Uterus (tissue), 4 donors: Measurements from ENCODE around the gene KIF18A. TPM values are rescaled to one million over a fixed set of nuclear protein-coding genes. Genes with fewer than 3 reads are reported as not detected.

ENCODE experiments used
- DNase-seq, 2 donors: peaks; one replicate each; pipeline ENCODE4 v3.0.0-alpha.2; 2019 to 2020
- H3K27ac ChIP-seq, 2 donors: fragments of 200-600 bp; sonication (generic); 1 replicate in 1 of 2; 2 replicates in 1 of 2; pipeline ENCODE4 v1.5.1; 2016 to 2018
- H3K27me3 ChIP-seq, 2 donors: fragments of 200-600 bp; sonication (generic); one replicate each; pipeline ENCODE4 v1.5.1; 2018 to 2019; ENCODE audit warnings: control low read depth in 1 of 2
- H3K36me3 ChIP-seq, 2 donors: fragments of 200-600 bp; sonication (generic); one replicate each; pipeline ENCODE4 v1.5.1; 2019; ENCODE audit warnings: control low read depth in 1 of 2
- H3K4me1 ChIP-seq, 2 donors: fragments of 200-600 bp; sonication (generic); one replicate each; pipeline ENCODE4 v1.5.1; 2018 to 2019; ENCODE audit warnings: control low read depth in 1 of 2
- H3K4me3 ChIP-seq, 2 donors: fragments of 200-600 bp; sonication (generic); 1 replicate in 1 of 2; 2 replicates in 1 of 2; pipeline ENCODE4 v1.5.1; 2018 to 2019; ENCODE audit warnings: mild to moderate bottlenecking in 1 of 2
- H3K9me3 ChIP-seq, 2 donors: fragments of 200-600 bp; sonication (generic); one replicate each; pipeline ENCODE4 v1.5.1; 2019; ENCODE audit warnings: control low read depth in 1 of 2
- CTCF ChIP-seq, 4 experiments: fragments of 200-600 bp in 2 of 4; fragments of 450-650 bp in 2 of 4; sonication (generic) in 2 of 4; IDR thresholded peaks; one replicate each; pipeline ENCODE4 v1.5.1; 2016 to 2019; ENCODE audit warnings: antibody characterized with exemption in 4 of 4, mild to moderate bottlenecking in 2 of 4, moderate library complexity in 1 of 4
- POLR2A ChIP-seq, 2 donors: fragments of 450-650 bp; IDR thresholded peaks; one replicate each; pipeline ENCODE4 v1.6.1; 2016; ENCODE audit warnings: antibody characterized with exemption in 2 of 2, mild to moderate bottlenecking in 1 of 2, moderate library complexity in 1 of 2
- intact Hi-C: fragments of 100-400 bp; cut with DNase I; formaldehyde crosslinking; loops from one replicate; pipeline ENCODE4 v1.15.1; 2023; ENCODE audit warnings: low total_unique reads
- total RNA-seq, 4 donors: library from RNA; depleted of rRNA in 3 of 4; stranded (reverse); fragments of >200 nt in 3 of 4; gene quantifications; one replicate each; pipeline versions ENCODE4 v1.1.0 to v1.2.4, GENCODE V29; 2014 to 2023
- donor health status: DM: yes; HTN: yes; CAD: no.

Gene KIF18A
- total RNA-seq, 4 donors from 2014 or later = 0.29 to 13.1 (median 0.43) TPM; not detected in 1

DNA sequence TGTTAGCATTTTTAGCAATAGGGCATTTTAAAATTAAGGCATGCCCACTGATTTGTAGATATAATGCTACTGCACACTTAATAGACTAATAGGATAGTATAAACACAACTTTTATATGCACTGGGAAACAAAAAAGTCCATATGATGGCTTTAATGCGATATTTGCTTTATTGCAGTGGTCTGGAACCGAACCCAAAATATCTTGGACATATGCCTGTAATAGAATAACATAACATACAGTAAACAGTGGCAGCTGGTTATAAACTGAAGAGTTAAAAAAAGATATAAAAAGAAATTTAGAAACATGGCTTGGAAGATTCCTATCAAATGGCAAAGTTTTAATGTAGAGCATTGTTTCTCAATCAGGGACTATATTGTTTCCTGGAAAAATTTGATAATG is 111.9 kb downstream of the KIF18A start:
- Histone ChIP-seq H3K4me3 (no peak overlapping the region), H3K27ac (no peak overlapping the region), H3K36me3 (no peaks in the 10 kb centered on the region), H3K27me3 (no peaks in the 10 kb centered on the region), H3K9me3 (no peaks in the 10 kb centered on the region), H3K4me1 (no peaks in the 10 kb centered on the region)
- intact Hi-C loops = no loop called here
- no peak for DNase-seq
- TF ChIP-seq POLR2A (IDR thresholded peaks at IDR 0.05) (no peak), CTCF (IDR thresholded peaks at IDR 0.05) (no peak)

- intact Hi-C loops = no loop called here
- H3K36me3 ChIP-seq = no peaks in the 10 kb centered on the region
- no peak overlapping the region for H3K27ac ChIP-seq
- H3K4me1 ChIP-seq = no peaks in the 10 kb centered on the region
- H3K27me3 ChIP-seq = no peaks in the 10 kb centered on the region
- H3K9me3 ChIP-seq = no peaks in the 10 kb centered on the region
- DNase-seq = no peak
- TF ChIP-seq CTCF (IDR thresholded peaks at IDR 0.05) = no peak
- H3K4me3 ChIP-seq = no peak overlapping the region
These were observed 112.9 kb downstream of the KIF18A start for GRCh38 chr11:27995083-27995482.

DNA sequence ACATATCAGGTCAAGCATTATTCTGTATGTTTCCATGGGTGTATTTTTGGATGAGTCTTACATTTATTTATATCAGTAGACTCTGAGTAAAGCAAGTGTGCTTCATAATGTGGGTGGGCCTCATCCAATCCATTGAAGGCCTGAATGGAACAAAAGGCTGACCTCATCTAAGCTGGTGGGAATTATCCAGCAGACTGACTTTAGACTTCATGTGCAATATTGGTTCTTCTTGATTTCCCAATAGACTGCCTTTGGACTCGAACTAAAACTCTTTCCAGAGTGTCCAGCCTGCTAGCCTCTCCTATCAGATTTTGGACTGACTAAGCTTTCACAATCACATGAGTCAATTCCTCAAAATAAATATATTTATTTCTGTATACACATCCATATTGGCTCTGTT is 116.2 kb downstream of the KIF18A start:
- intact Hi-C loops = no loop called here
- Histone ChIP-seq H3K27me3 (no peaks in the 10 kb centered on the region), H3K4me1 (no peaks in the 10 kb centered on the region), H3K9me3 (no peaks in the 10 kb centered on the region), H3K4me3 (no peak overlapping the region), H3K27ac (no peak overlapping the region), H3K36me3 (no peaks in the 10 kb centered on the region)
- no peak for TF ChIP-seq POLR2A (IDR thresholded peaks at IDR 0.05)
- TF ChIP-seq CTCF (IDR thresholded peaks at IDR 0.05) = no peak
- no peak for DNase-seq

GRCh38 chr11:27977527-27977926 is 130.4 kb downstream of the KIF18A start:
- TF ChIP-seq CTCF (IDR thresholded peaks at IDR 0.05) (no peak), POLR2A (IDR thresholded peaks at IDR 0.05) (no peak)

DNA sequence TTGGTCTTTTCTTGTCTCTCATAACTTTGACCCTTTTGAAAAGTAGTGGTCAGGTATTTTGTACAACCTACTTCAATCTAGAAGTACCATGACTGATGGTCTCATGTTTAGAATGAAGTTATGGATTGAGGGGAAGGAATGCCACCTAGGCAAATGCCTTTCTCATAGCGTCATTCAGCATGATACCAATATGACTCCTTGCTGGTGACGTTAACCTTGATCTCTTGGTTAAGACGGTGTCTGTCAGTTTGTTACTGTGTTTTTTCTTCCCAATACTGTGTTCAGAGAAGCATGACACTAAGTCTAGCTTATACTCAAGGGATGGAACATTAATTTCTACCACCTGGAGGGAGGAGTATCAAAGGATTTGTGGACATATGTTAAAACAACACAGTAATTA is 130.9 kb downstream of the KIF18A start:
- no peak for TF ChIP-seq POLR2A (IDR thresholded peaks at IDR 0.05)
- TF ChIP-seq CTCF (IDR thresholded peaks at IDR 0.05) = no peak
- H3K4me1 ChIP-seq = no peaks in the 10 kb centered on the region

More at GRCh38 chr11:27977527-27977926, 130.4 kb downstream of the KIF18A start:
- DNase-seq = no peak
- Histone ChIP-seq H3K4me3 (no peak overlapping the region), H3K4me1 (no peaks in the 10 kb centered on the region), H3K27me3 (no peaks in the 10 kb centered on the region), H3K9me3 (no peaks in the 10 kb centered on the region), H3K36me3 (no peaks in the 10 kb centered on the region), H3K27ac (no peak overlapping the region)
- intact Hi-C loops = no loop called here

More for the DNA sequence above, 130.9 kb downstream of the KIF18A start:
- Histone ChIP-seq H3K4me3 (no peak overlapping the region), H3K36me3 (no peaks in the 10 kb centered on the region), H3K27ac (no peak overlapping the region), H3K27me3 (no peaks in the 10 kb centered on the region), H3K9me3 (no peaks in the 10 kb centered on the region)
- intact Hi-C loops = no loop called here
- no peak for DNase-seq
